ENCODE results near the gene GABRA5. TPM values are rescaled to one million over a fixed set of nuclear protein-coding genes. Genes with fewer than 3 reads are reported as not detected.

Gene GABRA5
- polyA plus RNA-seq, 1 donor (not counting 4 experiments of a cell fraction or from before 2014, with no cell fraction given) = 0.03 TPM

GRCh38 chr15:26934848-26935247 lies 68.0 kb downstream of the GABRA5 start:
- H3K27ac ChIP-seq (ENCODE audit: control insufficient read depth, insufficient read depth, low read length) = no peak overlapping the region
- H3K9me3 ChIP-seq (ENCODE audit: control insufficient read depth, low read depth, low read length) = peaks cover 4% of the 10 kb centered on the region
- no peaks in the 10 kb centered on the region for H3K36me3 ChIP-seq (ENCODE audit: control insufficient read depth in 2 of 2, extremely low read depth in 1 of 2, insufficient read depth in 2 of 2, low read length in 2 of 2)
- no peak overlapping the region for H3K4me3 ChIP-seq (ENCODE audit: control insufficient read depth in 2 of 3, extremely low read depth in 1 of 3, insufficient read depth in 2 of 3, low read depth in 1 of 3, low read length in 3 of 3)
- no peaks in the 10 kb centered on the region for H3K27me3 ChIP-seq (ENCODE audit: control insufficient read depth, extremely low read depth, insufficient read depth, low read length)
- no peak overlapping the region for H3K4me2 ChIP-seq (ENCODE audit: control insufficient read depth, extremely low read depth, insufficient read depth, low read depth, low read length)
- H4K20me1 ChIP-seq (ENCODE audit: control insufficient read depth, extremely low read depth, insufficient read depth, low read length) = no peaks in the 10 kb centered on the region
- no peak for TF ChIP-seq EZH2 (IDR thresholded peaks at IDR 0.05; ENCODE audit: low read length)
- TF ChIP-seq, protein P1, sequence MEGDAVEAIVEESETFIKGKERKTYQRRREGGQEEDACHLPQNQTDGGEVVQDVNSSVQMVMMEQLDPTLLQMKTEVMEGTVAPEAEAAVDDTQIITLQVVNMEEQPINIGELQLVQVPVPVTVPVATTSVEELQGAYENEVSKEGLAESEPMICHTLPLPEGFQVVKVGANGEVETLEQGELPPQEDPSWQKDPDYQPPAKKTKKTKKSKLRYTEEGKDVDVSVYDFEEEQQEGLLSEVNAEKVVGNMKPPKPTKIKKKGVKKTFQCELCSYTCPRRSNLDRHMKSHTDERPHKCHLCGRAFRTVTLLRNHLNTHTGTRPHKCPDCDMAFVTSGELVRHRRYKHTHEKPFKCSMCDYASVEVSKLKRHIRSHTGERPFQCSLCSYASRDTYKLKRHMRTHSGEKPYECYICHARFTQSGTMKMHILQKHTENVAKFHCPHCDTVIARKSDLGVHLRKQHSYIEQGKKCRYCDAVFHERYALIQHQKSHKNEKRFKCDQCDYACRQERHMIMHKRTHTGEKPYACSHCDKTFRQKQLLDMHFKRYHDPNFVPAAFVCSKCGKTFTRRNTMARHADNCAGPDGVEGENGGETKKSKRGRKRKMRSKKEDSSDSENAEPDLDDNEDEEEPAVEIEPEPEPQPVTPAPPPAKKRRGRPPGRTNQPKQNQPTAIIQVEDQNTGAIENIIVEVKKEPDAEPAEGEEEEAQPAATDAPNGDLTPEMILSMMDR (optimal IDR thresholded peaks at IDR 0.05 in 1 of 3, IDR thresholded peaks at IDR 0.05 in 1 of 3, conservative IDR thresholded peaks at IDR 0.05 in 1 of 3; ENCODE audit: extremely low read depth in 1 of 3, insufficient read depth in 2 of 3, low read length in 3 of 3) = no peak
- H3K9ac ChIP-seq (ENCODE audit: control insufficient read depth, extremely low read depth, insufficient read depth, low read length) = no peak overlapping the region
- H2AFZ ChIP-seq (ENCODE audit: control insufficient read depth, low read length) = no peak overlapping the region
- no peak for FAIRE-seq
- no peak for DNase-seq (ENCODE audit: low read depth, low spot score)
- dilution Hi-C loops (cut with MboI; ENCODE audit: extremely low pct_ligation_motif_present, low sequenced_read_pairs) = no loop called here
- no peaks in the 10 kb centered on the region for H3K79me2 ChIP-seq (ENCODE audit: control insufficient read depth, insufficient read depth, low read length)
- no peaks in the 10 kb centered on the region for H3K9me1 ChIP-seq (ENCODE audit: control insufficient read depth, extremely low read depth, insufficient read depth, low read length)
- H3K4me1 ChIP-seq (ENCODE audit: control insufficient read depth, extremely low read depth, insufficient read depth, low read length) = no peaks in the 10 kb centered on the region

- DNase-seq (ENCODE audit: low read depth, low spot score) = no peak
- Histone ChIP-seq H3K4me1 (ENCODE audit: control insufficient read depth, extremely low read depth, insufficient read depth, low read length) (no peaks in the 10 kb centered on the region), H3K27ac (ENCODE audit: control insufficient read depth, insufficient read depth, low read length) (no peak overlapping the region), H3K4me2 (ENCODE audit: control insufficient read depth, extremely low read depth, insufficient read depth, low read depth, low read length) (no peak overlapping the region), H3K4me3 (ENCODE audit: control insufficient read depth in 2 of 3, extremely low read depth in 1 of 3, insufficient read depth in 2 of 3, low read depth in 1 of 3, low read length in 3 of 3) (no peak overlapping the region), H3K9ac (ENCODE audit: control insufficient read depth, extremely low read depth, insufficient read depth, low read length) (no peak overlapping the region), H3K27me3 (ENCODE audit: control insufficient read depth, extremely low read depth, insufficient read depth, low read length) (no peaks in the 10 kb centered on the region), H2AFZ (ENCODE audit: control insufficient read depth, low read length) (no peak overlapping the region), H3K36me3 (ENCODE audit: control insufficient read depth in 2 of 2, extremely low read depth in 1 of 2, insufficient read depth in 2 of 2, low read length in 2 of 2) (no peaks in the 10 kb centered on the region), H4K20me1 (ENCODE audit: control insufficient read depth, extremely low read depth, insufficient read depth, low read length) (no peaks in the 10 kb centered on the region), H3K79me2 (ENCODE audit: control insufficient read depth, insufficient read depth, low read length) (no peaks in the 10 kb centered on the region), H3K9me3 (ENCODE audit: control insufficient read depth, low read depth, low read length) (peaks cover 4% of the 10 kb centered on the region), H3K9me1 (ENCODE audit: control insufficient read depth, extremely low read depth, insufficient read depth, low read length) (no peaks in the 10 kb centered on the region)
- FAIRE-seq = no peak
- dilution Hi-C loops (cut with MboI; ENCODE audit: extremely low pct_ligation_motif_present, low sequenced_read_pairs) = no loop called here
- TF ChIP-seq, protein P1 (optimal IDR thresholded peaks at IDR 0.05 in 1 of 3, IDR thresholded peaks at IDR 0.05 in 1 of 3, conservative IDR thresholded peaks at IDR 0.05 in 1 of 3; ENCODE audit: extremely low read depth in 1 of 3, insufficient read depth in 2 of 3, low read length in 3 of 3) = no peak
- TF ChIP-seq EZH2 (IDR thresholded peaks at IDR 0.05; ENCODE audit: low read length) = no peak
Observed at GRCh38 chr15:26935322-26935721, 68.5 kb downstream of the GABRA5 start.
